Fibroblast of skin of back (primary cell): ENCODE results near the gene AGAP1.

Source experiments
- DNase-seq: peaks from one replicate; pipeline ENCODE4 v3.0.0-alpha.2; 2013

The AGAP1 gene

GRCh38 chr2:235970204-235971040, 476.6 kb downstream of the AGAP1 start:
- DNase-seq, result no peak

- no peak for DNase-seq
Observed at GRCh38 chr2:235976516-235976915, 482.7 kb downstream of the AGAP1 start.

GRCh38 chr2:235976956-235977355, 483.1 kb downstream of the AGAP1 start:
- DNase-seq, result no peak

- DNase-seq, result no peak
Observed at GRCh38 chr2:235977445-235977844, 483.6 kb downstream of the AGAP1 start.

GRCh38 chr2:235978022-235978421, 484.2 kb downstream of the AGAP1 start:
- DNase-seq, result no peak

- DNase-seq, result no peak
Observed at GRCh38 chr2:235979037-235979436, 485.2 kb downstream of the AGAP1 start.

GRCh38 chr2:235979753-235980435, 486.1 kb downstream of the AGAP1 start:
- no peak for DNase-seq

GRCh38 chr2:235981631-235982030, 487.8 kb downstream of the AGAP1 start:
- no peak for DNase-seq

- no peak for DNase-seq
Observed at GRCh38 chr2:235983016-235983415, 489.2 kb downstream of the AGAP1 start.

GRCh38 chr2:235984552-235984951, 490.7 kb downstream of the AGAP1 start:
- no peak for DNase-seq

- DNase-seq, result peak; percentile 57
Observed at GRCh38 chr2:235986361-235986760, 492.5 kb downstream of the AGAP1 start.

GRCh38 chr2:235988271-235989015, 494.6 kb downstream of the AGAP1 start:
- no peak for DNase-seq

GRCh38 chr2:235989591-235989990, 495.7 kb downstream of the AGAP1 start:
- no peak for DNase-seq

- DNase-seq, result no peak
Observed at GRCh38 chr2:235990344-235990743, 496.5 kb downstream of the AGAP1 start.

GRCh38 chr2:235992024-235992423, 498.2 kb downstream of the AGAP1 start:
- no peak for DNase-seq

- no peak for DNase-seq
Observed at GRCh38 chr2:235996419-235996818, 502.6 kb downstream of the AGAP1 start.

- DNase-seq, result no peak
Observed at GRCh38 chr2:235999011-235999410, 505.2 kb downstream of the AGAP1 start.

GRCh38 chr2:236001166-236001828, 507.5 kb downstream of the AGAP1 start:
- no peak for DNase-seq

GRCh38 chr2:236001854-236002253, 508.0 kb downstream of the AGAP1 start:
- no peak for DNase-seq

GRCh38 chr2:236008006-236008405, 514.2 kb downstream of the AGAP1 start:
- peak; percentile 23 for DNase-seq

- DNase-seq, result no peak
Observed at GRCh38 chr2:236008857-236009256, 515.0 kb downstream of the AGAP1 start.

GRCh38 chr2:236010920-236011685, 517.3 kb downstream of the AGAP1 start:
- peak; percentile 5 for DNase-seq
